ENCODE measurements around the gene MORC3.

- TF ChIP-seq POLR2AphosphoS5 (IDR thresholded peaks at IDR 0.05; ENCODE audit: low read depth, low read length): no peak
- no peak for TF ChIP-seq POLR2A (IDR thresholded peaks at IDR 0.05; ENCODE audit: low read depth, low read length)
Observed at GRCh38 chr21:36359185-36359584, 39.2 kb downstream of the MORC3 start.

Measured in GM12891 (cell line).